ENCODE results near the gene MPRIP.

Gene MPRIP

DNA sequence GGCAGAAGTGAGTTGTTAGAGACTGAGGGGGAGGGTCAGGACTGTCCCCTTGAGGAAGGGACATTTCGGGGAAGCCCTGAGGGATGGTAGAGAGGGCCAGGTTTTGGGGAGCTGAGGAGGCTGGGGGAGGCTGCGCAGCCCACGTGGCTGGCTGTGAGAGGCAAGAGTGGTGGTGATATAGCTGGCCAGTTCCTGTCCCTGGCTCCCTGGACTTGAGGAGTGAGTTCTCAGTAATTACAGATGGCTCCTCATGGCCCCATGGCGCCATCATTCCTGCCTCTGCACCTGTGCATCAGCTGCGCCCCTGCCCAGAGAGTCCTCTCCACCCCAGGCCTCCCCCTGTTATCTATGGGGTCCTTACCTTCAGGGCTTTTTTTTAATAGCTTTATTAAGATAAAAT, 30.3 kb downstream of the MPRIP start:
- DNase-seq = no peak

DNA sequence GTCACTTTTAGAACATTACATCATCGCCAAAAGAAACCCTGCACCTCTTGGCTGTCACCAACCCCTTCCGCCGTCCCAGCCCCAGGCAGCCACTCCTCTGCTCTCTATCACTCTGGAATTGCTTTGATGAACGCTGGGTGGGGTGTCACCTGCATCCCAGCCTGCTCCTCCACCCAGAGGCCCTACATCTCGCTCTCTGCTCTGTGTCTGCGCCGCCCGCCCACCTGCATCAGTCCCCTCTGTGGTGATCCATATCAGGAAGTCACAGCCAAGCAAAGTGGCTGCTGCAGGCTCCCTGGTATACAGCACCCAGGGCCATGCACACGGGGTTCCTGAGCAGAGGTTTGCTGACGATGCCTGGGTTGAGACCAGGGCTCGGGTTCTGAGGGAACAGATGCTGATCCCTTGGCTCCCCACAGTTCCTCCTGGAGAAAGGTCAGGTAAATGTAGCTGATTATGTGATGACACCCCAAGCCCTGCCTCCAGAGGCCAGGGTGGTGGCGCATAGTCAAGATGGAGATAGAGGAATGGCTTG, 30.8 kb downstream of the MPRIP start:
- DNase-seq = no peak

DNA sequence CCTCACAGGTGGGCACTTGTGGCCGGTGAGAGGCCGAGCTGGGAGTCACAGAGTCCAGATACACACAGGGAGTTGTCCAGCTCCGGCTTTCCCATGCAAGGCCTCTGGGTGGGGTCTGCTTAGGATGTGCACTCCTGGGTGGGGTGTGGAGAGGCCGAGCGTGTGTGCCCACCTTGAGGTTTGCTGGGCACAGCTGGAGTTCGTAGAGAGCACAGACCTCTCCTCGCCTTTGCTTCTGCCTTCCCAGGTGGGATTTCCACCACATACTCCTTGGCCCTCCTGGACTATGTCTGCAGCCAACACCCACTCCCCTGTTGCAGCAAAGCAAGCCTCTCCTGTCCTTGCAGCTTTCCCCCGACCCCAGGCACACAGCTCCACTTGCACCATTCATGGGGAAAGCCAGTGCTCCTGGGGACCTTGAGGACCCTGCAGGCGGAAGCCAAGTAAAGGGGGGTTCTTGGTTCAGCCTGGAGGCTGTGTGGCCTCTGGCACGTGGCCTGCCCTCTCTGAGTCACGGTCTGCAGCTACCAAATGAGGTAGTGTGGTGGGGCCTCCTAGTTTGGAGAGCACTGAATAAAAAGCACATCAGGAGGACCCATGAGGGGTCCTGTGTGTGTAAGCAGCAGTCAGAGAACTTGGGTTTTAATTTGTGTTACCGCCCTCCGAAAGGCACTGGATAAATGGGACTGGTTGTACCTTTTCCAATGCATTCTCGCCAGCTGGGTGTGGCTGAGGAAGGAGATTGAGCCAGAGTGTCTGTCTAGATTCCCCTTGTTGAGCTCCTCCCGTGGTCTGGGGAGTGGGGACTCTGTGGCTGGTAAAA, 31.5 kb downstream of the MPRIP start:
- DNase-seq = no peak

DNA sequence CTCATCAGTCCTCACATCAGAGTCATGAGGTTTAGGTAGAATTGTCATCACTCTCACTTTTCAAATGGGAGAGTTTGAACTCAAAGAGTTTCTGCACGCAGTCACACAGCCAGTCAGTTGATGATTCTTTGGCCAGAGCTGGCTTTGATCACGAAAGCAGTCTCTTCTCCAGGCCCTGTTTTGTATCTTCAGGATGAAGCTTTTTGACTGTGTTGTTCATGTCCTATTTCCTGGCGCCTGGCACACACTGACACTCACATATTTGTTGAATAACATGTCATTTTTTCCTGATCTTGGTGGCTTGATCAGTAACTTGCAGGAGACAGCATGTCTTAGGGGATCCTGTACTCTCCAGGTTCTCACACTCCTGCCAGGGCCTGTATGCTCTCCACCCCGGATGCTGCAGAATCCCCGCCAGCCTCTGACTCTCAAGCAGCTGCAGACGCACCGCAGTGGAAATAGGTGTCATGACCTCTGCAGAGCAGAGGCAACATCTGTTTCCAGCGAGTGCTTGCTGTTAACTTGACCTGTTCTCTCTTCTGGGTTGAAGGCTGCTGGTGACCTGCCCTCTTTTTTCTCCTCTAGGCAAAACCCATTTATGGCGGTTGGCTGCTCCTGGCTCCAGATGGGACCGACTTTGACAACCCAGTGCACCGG, 33.0 kb downstream of the MPRIP start:
- DNase-seq = no peak

DNA sequence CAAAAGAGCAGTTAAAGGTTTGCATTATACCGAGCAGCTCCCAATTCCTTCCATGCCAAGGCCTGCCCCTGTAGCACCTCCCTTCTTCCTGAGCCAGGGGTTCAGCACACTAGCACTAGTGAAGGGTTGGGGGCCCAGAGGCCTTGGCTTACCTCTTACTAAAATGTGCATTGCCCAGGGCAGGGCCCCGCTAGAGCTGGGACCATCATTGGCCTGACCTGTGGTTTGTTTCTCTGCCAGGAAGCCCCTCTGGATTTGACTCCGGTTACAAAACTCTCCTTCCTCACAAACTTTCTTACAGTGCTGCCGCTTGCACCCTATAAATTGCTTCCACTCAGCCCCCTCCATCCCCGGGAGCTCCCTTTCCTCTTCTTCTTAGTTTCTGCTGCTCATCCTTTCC, 33.8 kb downstream of the MPRIP start:
- no peak for DNase-seq

DNA sequence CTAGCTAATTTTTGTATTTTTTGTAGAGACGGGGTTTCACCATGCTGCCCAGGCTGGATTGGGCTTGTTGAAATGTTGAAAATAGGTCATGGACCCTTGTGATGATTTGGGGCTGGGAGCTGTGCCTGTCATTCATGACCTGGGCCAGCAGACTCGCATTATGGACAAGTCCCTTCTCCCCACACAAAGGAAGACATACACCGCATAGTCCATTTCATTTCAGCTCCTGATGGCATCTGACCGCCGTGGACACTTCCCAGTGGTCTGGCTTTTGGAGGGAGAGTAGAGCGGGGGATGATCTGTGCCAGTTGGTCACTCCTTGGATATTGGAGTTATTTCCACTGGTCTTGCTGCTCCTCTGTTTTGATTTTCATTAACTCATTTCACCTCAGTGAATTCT, 34.8 kb downstream of the MPRIP start:
- no peak for DNase-seq

DNA sequence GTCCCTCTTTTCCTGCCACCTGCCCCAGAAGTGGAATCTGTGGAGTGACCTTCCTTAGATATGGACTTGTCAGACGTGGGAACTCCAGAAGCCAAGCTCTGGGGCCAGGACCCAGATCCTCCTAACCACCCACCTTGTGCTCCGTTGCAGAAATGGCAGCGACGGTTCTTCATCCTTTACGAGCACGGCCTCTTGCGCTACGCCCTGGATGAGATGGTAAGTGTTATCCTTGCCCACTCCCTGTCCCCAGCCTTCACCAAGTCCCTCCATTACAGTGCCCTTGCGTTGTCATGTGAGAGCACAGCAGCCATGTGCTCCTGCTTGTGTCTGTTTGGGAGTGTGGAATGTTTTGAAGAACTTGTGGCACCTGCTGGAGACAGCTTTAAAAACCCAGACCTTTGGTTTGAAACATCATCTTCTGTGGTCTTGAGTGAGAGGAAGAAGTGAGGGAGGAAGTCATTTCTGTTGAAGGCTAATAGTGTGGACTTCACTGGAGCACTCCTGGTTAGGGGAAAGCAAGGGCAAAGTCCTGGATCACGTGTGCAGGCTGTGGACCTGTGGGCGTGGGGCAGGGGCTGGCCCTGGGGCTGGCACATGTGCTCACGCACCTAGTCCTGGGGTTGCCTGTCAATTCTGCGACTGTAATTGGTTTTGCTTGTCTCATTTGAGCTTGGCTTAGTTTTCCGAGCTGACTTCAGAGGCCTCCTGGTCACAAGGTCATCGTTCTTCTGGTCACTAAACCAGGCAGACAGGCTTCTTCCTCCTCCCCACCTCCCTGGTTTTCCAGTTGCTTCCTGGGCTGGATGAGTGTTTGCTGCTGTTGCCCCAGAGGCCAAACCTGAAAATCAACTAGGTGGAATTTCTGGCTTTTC, 35.8 kb downstream of the MPRIP start:
- no peak for DNase-seq

DNA sequence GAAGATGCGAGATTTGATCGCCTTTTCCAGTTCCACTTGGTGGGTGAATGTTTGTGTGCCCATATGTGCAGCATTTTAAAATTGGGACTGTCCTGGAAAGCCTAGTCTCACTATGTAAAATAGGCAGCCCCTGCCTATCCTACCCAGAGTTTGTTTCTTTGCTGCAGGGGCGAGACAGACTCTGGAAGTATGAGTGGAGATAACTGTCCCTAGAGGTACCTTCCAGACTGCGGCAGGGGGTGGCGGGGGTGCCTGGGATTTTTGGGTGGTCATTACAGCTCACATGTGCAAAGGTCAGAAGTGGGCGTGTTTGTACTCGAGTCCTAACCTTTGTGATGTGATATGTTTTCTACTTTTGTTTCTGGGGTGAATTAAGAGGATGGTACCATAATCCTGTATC, 36.6 kb downstream of the MPRIP start:
- no peak for DNase-seq

DNA sequence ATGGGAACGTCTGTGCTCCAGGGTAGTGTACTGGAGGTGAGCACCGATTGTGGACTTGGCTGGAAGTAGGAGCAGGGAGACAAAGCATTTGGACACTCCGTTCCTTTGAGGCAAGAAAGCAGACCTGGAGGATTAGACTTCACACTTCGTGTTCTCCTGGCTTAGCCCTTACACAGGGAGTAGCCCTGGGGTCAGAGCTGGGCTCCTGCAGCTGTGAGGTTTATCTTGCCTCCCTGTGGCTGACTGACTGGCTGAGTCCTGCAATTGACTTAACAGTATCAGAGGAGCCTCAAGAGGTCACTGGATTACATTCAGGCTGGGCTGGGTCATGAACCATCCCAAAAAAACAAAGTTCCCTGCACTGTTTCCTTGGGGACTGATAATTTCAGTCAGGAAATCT, 37.1 kb downstream of the MPRIP start:
- no peak for DNase-seq

DNA sequence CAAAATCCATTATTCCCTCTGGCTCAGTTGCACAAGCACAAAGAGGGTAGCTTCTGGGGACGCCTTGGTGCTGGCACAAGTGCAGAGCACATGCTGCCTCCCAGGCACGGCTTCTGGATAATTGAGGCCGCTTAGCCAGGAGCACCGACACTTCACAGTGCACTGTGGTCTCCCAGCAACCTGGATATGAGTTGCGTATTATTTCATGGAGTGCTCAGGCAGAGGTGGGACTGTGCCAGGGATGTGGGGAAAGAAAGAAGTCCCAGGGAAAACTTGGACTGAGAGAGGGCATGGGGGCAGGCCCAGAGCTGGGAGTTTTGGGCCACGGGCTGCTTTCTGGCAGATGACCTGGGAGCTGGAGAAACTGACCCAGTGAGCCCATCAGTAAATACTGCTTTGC, 37.5 kb downstream of the MPRIP start:
- DNase-seq = no peak

DNA sequence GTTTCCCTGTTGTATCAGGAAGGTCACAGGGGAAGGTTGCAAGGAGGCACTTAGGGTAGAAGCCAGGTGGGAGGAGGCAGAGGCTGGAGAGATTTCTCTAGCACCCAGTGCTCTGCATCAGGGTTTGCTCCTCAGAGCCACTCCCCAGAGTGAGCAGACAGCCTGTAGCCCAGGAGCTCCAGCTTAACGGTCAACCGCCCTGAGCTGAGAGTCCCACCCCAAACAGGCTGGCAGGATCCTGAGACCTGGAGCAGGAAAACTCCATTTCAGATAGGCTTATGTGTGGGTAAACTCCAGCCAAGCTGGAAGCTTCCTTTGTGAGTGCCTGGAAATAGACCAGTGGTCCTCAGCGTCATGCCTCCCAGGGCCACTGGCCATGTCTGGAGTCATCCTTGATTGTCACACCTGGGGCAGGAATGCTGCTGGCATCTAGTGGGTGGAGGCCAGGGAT, 37.9 kb downstream of the MPRIP start:
- no peak for DNase-seq

DNA sequence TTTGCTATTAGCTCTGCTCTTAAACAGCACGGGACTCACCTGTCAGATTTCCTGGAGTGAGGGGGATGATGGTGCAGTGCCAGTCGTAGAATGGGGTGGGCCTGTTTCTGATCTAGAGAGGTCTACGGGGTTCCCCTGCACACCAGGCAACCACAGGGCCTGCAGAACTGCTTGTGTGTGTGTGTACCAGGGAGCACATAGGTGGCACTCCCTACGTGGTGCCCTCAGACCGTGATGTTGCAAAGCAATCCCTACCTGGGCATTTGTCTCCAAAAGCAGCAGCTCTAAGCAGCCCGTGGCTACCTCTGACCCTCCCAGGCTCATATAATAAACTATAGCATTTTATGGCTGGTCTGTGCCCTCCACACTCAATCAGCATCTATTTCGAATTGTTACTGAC, 38.5 kb downstream of the MPRIP start:
- no peak for DNase-seq

DNA sequence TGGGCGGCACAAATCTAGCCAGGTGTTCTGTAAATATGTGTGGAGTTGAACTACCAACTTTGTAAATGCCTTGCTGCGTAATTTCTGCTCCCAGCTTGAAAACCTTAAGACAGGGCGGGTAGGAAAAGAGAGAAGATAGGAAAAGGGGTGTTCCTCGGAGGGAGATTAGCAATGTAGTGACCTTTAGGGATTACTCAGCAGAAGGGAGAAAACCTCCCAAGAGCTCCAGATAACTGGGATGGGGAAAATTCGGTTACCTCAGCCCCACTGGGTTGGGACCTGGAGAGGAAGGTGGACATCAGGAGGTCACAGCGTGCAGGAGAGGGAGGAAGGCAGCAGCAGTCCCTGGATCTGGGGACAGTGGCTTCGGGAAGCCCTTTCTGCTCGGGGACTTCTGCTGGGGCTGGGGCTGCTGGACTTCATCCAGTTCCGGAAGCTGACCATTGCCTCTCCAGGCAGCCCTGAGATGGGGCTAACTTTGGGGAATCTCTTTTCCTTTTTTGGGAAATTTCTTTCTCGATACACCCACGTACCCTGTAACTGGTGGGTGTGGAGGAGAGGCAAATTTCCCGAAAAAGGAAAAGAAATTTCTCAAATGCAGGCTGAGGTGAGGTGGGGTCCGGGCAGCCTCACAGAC, 39.2 kb downstream of the MPRIP start:
- DNase-seq = no peak

DNA sequence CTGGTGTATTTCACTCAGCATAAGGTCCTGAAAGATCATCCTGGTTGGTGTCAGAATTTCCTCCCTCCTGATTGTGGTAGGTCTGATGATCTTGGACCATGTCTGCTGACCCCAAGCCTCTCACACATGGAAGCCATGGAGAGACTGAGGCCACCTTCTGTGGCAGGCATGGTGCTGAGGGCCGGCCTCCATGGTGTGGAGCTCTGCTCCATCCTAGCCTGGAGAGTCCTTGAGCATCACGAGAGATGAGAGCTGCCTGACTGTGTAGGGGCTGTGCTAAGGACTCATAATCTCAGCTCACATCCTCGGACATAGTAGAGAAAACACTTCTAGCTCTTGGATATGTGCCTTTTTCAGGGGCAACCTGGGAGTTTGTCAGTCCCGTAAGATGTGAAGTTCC, 40.6 kb downstream of the MPRIP start:
- no peak for DNase-seq

DNA sequence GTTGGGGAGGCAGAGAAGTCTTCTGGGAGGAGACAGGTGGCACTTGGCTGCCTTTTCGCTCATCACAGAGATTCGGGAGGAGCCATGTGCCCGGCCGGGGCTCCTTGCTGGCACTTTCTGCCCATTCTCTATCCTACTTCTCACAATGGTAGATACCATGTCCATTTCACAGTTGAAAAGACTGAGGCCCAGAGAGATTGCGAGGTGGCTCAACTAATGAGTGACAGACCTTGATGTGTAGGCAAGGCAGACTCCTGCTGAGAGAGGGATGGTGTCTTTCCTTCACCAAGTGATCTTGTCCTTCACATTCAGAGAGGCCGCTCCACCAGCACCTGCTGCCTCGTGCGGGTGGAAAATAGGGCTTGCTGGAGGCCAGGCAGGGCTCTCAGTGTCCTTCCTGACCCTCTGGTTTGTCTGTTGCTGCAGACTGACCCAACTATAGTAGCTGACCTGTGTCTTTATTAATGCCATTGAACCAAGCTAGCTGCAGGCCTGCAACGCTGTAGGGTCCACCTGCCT, 42.1 kb downstream of the MPRIP start:
- no peak for DNase-seq

DNA sequence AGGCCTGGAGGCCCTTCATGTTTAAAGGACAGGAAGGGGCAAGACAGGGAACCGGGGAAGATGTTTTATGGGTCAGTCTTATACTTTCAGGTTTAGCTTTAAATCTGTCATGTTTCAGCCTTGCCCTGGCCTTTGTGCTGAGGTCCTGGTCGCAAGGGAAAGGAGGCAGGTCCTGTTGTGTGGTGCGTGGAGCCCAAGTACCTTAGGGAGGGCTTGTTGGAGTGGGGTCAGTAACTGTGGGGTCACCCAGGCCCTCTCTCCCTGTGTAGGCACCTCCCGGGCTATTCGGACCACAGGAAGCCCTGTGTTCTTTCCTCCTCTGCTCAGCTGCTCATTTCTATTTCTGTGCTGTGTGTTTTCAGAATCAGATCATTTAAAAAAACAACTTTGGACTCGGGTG, 42.7 kb downstream of the MPRIP start:
- DNase-seq = no peak

DNA sequence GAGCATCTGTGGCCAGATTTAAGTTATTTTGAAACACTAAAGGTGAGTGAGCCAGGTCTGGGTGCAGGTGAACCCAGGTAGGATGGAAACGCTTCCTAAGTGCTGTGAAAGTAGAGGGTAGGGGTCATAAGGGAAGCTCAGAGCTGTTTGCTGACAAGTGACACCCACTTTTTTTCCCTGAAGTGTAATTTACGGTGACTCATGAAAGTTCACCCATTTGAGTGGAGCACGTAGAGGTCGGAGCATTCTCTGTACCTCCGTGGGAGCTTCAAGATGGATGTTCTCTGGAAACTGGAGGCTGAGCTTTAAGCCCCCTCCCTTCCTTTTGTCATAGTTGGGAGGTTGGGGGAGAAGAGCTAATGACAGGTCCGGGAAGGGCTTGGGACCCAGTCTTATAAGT, 44.3 kb downstream of the MPRIP start:
- DNase-seq = no peak

DNA sequence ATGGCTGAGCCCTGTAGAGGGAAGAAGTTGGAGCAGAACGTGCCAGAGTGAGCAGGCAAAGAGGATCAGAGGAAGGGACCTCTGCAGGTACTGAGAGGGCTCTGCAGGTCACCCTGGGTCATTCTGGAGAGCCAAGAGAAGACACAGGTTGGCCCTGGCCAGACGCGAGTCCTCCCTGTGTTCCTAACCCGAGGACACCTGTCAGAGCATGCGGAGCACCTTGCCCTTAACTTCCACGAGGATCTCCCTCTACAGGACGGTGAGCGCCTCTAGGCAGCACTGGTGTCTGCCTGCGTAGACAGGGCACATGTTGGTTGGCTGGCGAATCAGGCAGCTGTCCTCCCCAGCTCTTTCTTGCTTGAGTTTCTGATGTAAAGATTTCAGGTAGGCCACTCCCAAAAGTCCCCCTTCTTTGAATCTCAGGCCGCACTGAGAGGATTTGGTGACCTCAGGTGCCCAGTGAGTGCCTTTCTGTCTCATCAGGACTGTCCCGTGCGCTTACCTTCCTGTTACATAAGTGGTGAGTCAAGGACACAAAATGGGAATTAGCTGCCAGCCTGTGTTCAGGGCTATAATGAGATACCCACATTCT, 45.3 kb downstream of the MPRIP start:
- DNase-seq = no peak

DNA sequence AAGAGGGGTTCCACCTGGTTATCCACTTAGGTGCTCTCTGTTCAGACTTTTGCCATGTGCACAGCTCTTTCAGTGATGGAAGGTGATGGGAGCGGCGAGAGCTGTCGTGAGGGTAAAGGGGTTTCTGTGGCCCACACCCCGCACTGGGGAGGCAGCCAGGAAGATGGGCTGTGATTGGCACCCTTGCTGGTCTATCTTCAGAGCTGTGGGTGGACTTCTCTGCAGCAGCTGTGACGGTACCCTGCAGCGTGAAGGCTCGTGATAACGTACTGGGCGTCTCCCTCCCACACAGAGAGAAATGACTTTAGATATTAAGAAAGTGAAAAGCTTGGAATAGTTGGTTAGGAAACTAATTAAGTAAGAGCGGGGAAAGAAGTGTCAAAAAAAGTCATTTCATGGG, 45.8 kb downstream of the MPRIP start:
- DNase-seq = no peak

DNA sequence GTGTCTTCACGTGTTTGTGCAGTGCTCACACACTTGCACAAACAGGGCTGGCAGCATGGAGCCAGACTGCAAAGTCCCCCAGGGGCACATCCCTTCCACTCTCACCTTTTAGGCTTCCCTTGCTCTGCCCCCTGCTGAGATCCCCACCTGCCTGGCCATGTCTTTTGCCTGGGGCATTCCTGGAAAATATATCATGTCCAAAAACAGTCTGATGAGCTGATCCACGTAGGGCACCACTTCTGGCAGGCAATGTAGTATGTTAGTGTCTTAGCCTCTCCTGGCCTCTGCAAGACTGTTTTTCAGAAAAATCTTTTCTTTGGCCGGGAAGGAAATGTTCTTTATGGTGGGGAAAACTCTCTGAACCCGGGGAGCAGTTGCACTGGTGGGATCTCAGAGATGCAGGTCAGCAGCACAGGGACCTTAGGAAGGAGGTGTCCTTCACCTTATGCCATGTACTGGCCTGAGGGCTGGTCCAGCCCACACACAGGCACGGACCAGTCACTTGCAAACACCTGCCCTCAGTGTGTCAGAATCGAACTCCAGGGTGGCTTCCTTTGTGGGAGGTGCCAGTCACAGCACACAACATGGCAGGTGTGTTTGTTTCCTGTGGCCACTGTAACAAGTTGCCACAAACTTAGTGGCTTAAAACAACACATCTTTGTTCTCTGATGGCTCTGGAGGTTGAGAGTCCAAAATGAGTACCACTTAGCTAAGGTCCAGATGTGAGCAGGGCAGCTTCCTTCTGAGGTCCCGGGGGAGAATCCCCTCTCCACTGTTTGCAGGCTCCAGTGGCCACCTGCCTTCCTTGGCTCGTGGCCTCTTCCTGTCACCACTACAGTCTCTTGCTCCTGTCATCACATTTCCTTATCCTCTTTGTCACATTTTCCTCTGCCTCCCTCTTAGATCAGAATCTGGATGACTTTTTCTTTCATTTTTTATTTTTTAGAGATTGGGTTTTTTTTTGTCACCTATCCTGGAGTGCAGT, 46.6 kb downstream of the MPRIP start:
- no peak for DNase-seq
